IMR-90 (cell line): Measurements from ENCODE around the gene ABCA4. TPM values are rescaled to one million over a fixed set of nuclear protein-coding genes. Genes with fewer than 3 reads are reported as not detected.

Experiments
- ATAC-seq: fragments of 200-7000 bp; cut with Tn5 transposase; 2 replicates; pipeline ENCODE4 v1.9.1; 2020; ENCODE audit warnings: low read depth, mild to moderate bottlenecking, moderate library complexity
- BruUV-seq: library from RNA; stranded (reverse); fragments of 400-500 nt; replicated peaks from 2 replicates; lab custom pipeline; 2021; lab: Mats Ljungman, UMichigan
- CTCF ChIA-PET: fragments of 300-600 bp; formaldehyde crosslinking; extraction: SDS; loops from one replicate; lab custom pipeline; 2021; ENCODE audit warnings: antibody characterized with exemption; lab: Yijun Ruan, JAX
- POLR2A ChIA-PET: fragments of 300-600 bp; sonication (Branson Sonifier 250); formaldehyde crosslinking; loops from one replicate; lab custom pipeline; 2022; ENCODE audit warnings: antibody characterized with exemption; ENCODE audit not compliant: unreplicated experiment; lab: Charles Lee
- DNase-seq: peaks from one replicate; pipeline ENCODE4 v3.0.0; 2013
- H2AFZ ChIP-seq: replicated peaks from 2 replicates; pipeline ENCODE3; 2013; ENCODE audit warnings: low read length, mild to moderate bottlenecking; ENCODE audit not compliant: poor library complexity
- H2AK5ac ChIP-seq: 2 replicates; pipeline ENCODE4 v1.6.1; 2013; ENCODE audit warnings: low read depth, low read length, inconsistent platforms
- H2AK9ac ChIP-seq: replicated peaks from 2 replicates; pipeline ENCODE3; 2013; ENCODE audit warnings: mild to moderate bottlenecking, low read depth, low read length, moderate library complexity; ENCODE audit not compliant: poor library complexity
- H2BK120ac ChIP-seq: 2 replicates; pipeline ENCODE4 v1.6.1; 2013; ENCODE audit warnings: low read depth, low read length, inconsistent platforms
- H2BK15ac ChIP-seq: 3 replicates; pipeline ENCODE4 v1.6.1; 2013; ENCODE audit warnings: low read depth, low read length, inconsistent platforms
- H2BK20ac ChIP-seq: 2 replicates; pipeline ENCODE4 v1.6.1; 2013; ENCODE audit warnings: low read depth, mild to moderate bottlenecking, inconsistent platforms, low read length, moderate library complexity
- H2BK5ac ChIP-seq: 2 replicates; pipeline ENCODE4 v1.6.1; 2013; ENCODE audit warnings: mild to moderate bottlenecking, low read depth, low read length, inconsistent platforms; ENCODE audit not compliant: poor library complexity, severe bottlenecking
- H3K14ac ChIP-seq: replicated peaks from 2 replicates; pipeline ENCODE4 v1.6.1; 2013; ENCODE audit warnings: low read depth, low read length, inconsistent platforms
- H3K18ac ChIP-seq: 2 replicates; pipeline ENCODE4 v1.6.1; 2013; ENCODE audit warnings: low read depth, low read length, control low read depth
- H3K23ac ChIP-seq: 2 replicates; pipeline ENCODE4 v1.6.1; 2013; ENCODE audit warnings: low read depth, low read length, inconsistent platforms
- H3K27ac ChIP-seq: 2 replicates; pipeline ENCODE4 v1.5.1; 2013; ENCODE audit warnings: mild to moderate bottlenecking, control low read depth, low read length; ENCODE audit not compliant: insufficient read depth
- H3K27me3 ChIP-seq: 2 replicates; pipeline ENCODE4 v1.6.1; 2013; ENCODE audit warnings: low read length; ENCODE audit not compliant: control insufficient read depth, insufficient read depth
- H3K36me3 ChIP-seq: 2 replicates; pipeline ENCODE4 v1.6.1; 2013; ENCODE audit warnings: low read length, mixed read lengths; ENCODE audit not compliant: control insufficient read depth, insufficient read depth
- H3K4ac ChIP-seq: 2 replicates; pipeline ENCODE4 v1.6.1; 2013; ENCODE audit warnings: low read depth, low read length, inconsistent platforms
- H3K4me1 ChIP-seq: 2 replicates; pipeline ENCODE4 v1.6.1; 2013; ENCODE audit warnings: low read length, mixed read lengths; ENCODE audit not compliant: control insufficient read depth, insufficient read depth
- H3K4me2 ChIP-seq: 2 replicates; pipeline ENCODE4 v1.6.1; 2013; ENCODE audit warnings: low read depth, mild to moderate bottlenecking, control low read depth, low read length, moderate library complexity
- H3K4me3 ChIP-seq: 2 replicates; pipeline ENCODE4 v1.5.1; 2013; ENCODE audit warnings: low read depth, mild to moderate bottlenecking, control low read depth, low read length, moderate library complexity; ENCODE audit not compliant: insufficient read depth
- H3K56ac ChIP-seq: 2 replicates; pipeline ENCODE4 v1.6.1; 2013; ENCODE audit warnings: low read length, inconsistent platforms; ENCODE audit not compliant: insufficient read depth; ENCODE audit errors: extremely low read depth
- H3K79me1 ChIP-seq, 2 experiments: 2 replicates each; pipeline ENCODE4 v1.6.1; 2013; ENCODE audit warnings: low read length in 2 of 2, inconsistent platforms in 1 of 2, low read depth in 1 of 2
- H3K9ac ChIP-seq: 2 replicates; pipeline ENCODE4 v1.6.1; 2013; ENCODE audit warnings: low read depth, low read length, control low read depth
- H3K9me1 ChIP-seq: 2 replicates; pipeline ENCODE4 v1.6.1; 2013; ENCODE audit warnings: low read length, inconsistent platforms; ENCODE audit not compliant: insufficient read depth
- H3K9me3 ChIP-seq: 2 replicates; pipeline ENCODE4 v1.6.1; 2013; ENCODE audit warnings: low read length; ENCODE audit not compliant: control insufficient read depth, insufficient read depth
- H4K20me1 ChIP-seq: 2 replicates; pipeline ENCODE4 v1.6.1; 2013; ENCODE audit warnings: low read length, inconsistent platforms; ENCODE audit not compliant: insufficient read depth
- H4K5ac ChIP-seq: 2 replicates; pipeline ENCODE4 v1.6.1; 2013; ENCODE audit warnings: mild to moderate bottlenecking, low read depth, low read length, control low read depth
- H4K8ac ChIP-seq, 2 experiments: 2 replicates each; pipeline ENCODE4 v1.6.1; 2013; ENCODE audit warnings: low read depth in 2 of 2, low read length in 2 of 2, control low read depth in 1 of 2, inconsistent platforms in 1 of 2
- H4K91ac ChIP-seq: 2 replicates; pipeline ENCODE4 v1.6.1; 2013; ENCODE audit warnings: low read depth, low read length, inconsistent platforms; ENCODE audit not compliant: insufficient read depth
- CTCF ChIP-seq: conservative IDR thresholded peaks from 2 replicates; pipeline ENCODE4 v1.5.1; 2012; ENCODE audit warnings: mild to moderate bottlenecking, low read depth, low read length, improper control_type of control experiment
- MXI1 ChIP-seq: IDR thresholded peaks from 2 replicates; pipeline ENCODE4 v1.6.1; 2012; ENCODE audit warnings: low read depth, mild to moderate bottlenecking, low read length, moderate library complexity, borderline replicate concordance
- NFE2L2 ChIP-seq: fragments of 150-350 bp; IDR thresholded peaks from 2 replicates; pipeline ENCODE4 v1.6.1; 2016; ENCODE audit warnings: low read depth, mild to moderate bottlenecking, low read length
- RAD21 ChIP-seq: IDR thresholded peaks from 2 replicates; pipeline ENCODE4 v1.6.1; 2012; ENCODE audit warnings: low read length, improper control_type of control experiment
- WGBS, 2 experiments: methylation state at CpG; one replicate each; pipeline versions ENCODE4 v1.1.5 to v1.1.7; 2013; ENCODE audit warnings: missing lambda C conversion rate in 2 of 2; ENCODE audit not compliant: insufficient read length in 1 of 2; ENCODE audit errors: extremely low coverage in 2 of 2; 5-methylcytosine and 5-hydroxymethylcytosine counted together
- dilution Hi-C: fragments of 300-500 bp; cut with HindIII; formaldehyde crosslinking; loops from one replicate; pipeline ENCODE4 v1.14.3; 2018; ENCODE audit warnings: low sequenced_read_pairs; ENCODE audit not compliant: unreplicated experiment
- in situ Hi-C: fragments of 300-500 bp; cut with MboI; formaldehyde crosslinking; loops from 3 replicates; pipeline ENCODE4 v1.14.3; 2019; ENCODE audit warnings: low sequenced_read_pairs, inconsistent platforms, mixed read lengths
- intact Hi-C: fragments of 100-400 bp; cut with micrococcal nuclease; formaldehyde crosslinking; loops from 2 replicates; pipeline ENCODE4 v1.10.0; 2022
- polyA plus RNA-seq, 3 experiments: library from polyadenylated mRNA; depleted of rRNA; stranded (reverse); fragments of >200 nt; gene quantifications; 2 replicates each; pipeline ENCODE4 v1.2.3, GENCODE V29; 2012; ENCODE audit warnings: low replicate concordance in 1 of 3
- total RNA-seq: library from RNA; depleted of rRNA; stranded (reverse); fragments of >200 nt; gene quantifications from 2 replicates; pipeline ENCODE4 v1.2.3, GENCODE V29; 2012

The ABCA4 gene
- total and polyA plus RNA-seq, 2 of the 4 experiments (the other 2 are of a cell fraction) = under 0.01 to 0.36 TPM

GRCh38 chr1:94126651-94127050 lies 5.7 kb upstream of the ABCA4 start:
- H2BK20ac ChIP-seq = no peak overlapping the region
- H3K27me3 ChIP-seq = no peaks in the 10 kb centered on the region
- no peaks in the 10 kb centered on the region; the same call in 1 of the 2 replicates for H3K9me3 ChIP-seq
- no peak overlapping the region for H2BK5ac ChIP-seq
- ChIA-PET POLR2A (no interaction called here), CTCF (no interaction called here)
- H3K4me1 ChIP-seq = peaks cover 10% of the 10 kb centered on the region
- H4K20me1 ChIP-seq = no peaks in the 10 kb centered on the region
- no peak overlapping the region for H2AFZ ChIP-seq
- no peak overlapping the region for H3K56ac ChIP-seq
- no peaks in the 10 kb centered on the region for H3K36me3 ChIP-seq
- H2BK15ac ChIP-seq = no peak overlapping the region
- TF ChIP-seq NFE2L2 (no peak), MXI1 (no peak), RAD21 (no peak), CTCF (no peak)
- H3K23ac ChIP-seq = no peak overlapping the region
- no peaks in the 10 kb centered on the region for H3K79me1 ChIP-seq
- no peak overlapping the region for H4K5ac ChIP-seq
- no peak overlapping the region for H4K91ac ChIP-seq
- no peak overlapping the region for H3K14ac ChIP-seq
- dilution Hi-C loops = no loop called here
- H2AK9ac ChIP-seq = no peak overlapping the region
- intact Hi-C loops = no loop called here
- H3K27ac ChIP-seq = no peak overlapping the region
- H4K8ac ChIP-seq = no peak overlapping the region
- in situ Hi-C loops = no loop called here
- no peak overlapping the region for H3K18ac ChIP-seq
- H2BK120ac ChIP-seq = no peak overlapping the region
- no peak overlapping the region for H3K4me2 ChIP-seq
- ATAC-seq (no peak), DNase-seq (no peak)
- H3K4ac ChIP-seq = no peak overlapping the region
- H3K4me3 ChIP-seq = no peak overlapping the region
- H3K9ac ChIP-seq = no peak overlapping the region
- peaks cover 3% of the 10 kb centered on the region; the same call in 1 of the 2 replicates for H3K9me1 ChIP-seq
- no TSS peak for BruUV-seq
- no CpG with 5 or more reads among the region's 3 CpGs for WGBS, 2 experiments
- no peak overlapping the region for H2AK5ac ChIP-seq
